ACC112 (cell line): ENCODE data around the gene SFXN3.
A peak's percentile ranks its signal among the peaks of the same experiment; 100 is the strongest.

ENCODE experiments used
- H2AFZ ChIP-seq: fragments of 200-600 bp; sonication (generic); one replicate; pipeline ENCODE4 v1.6.0; 2017; ENCODE audit warnings: antibody characterized with exemption, low read length; ENCODE audit not compliant: unreplicated experiment
- H3K27ac ChIP-seq: fragments of 200-600 bp; sonication (generic); 2 replicates; pipeline ENCODE4 v1.5.1; 2014; ENCODE audit warnings: low read depth, mild to moderate bottlenecking, antibody characterized with exemption, low read length, moderate library complexity
- H3K27me3 ChIP-seq: fragments of 200-600 bp; sonication (generic); 2 replicates; pipeline ENCODE4 v1.6.1; 2014; ENCODE audit warnings: mild to moderate bottlenecking, antibody characterized with exemption, low read length, moderate library complexity, mixed read lengths; ENCODE audit not compliant: insufficient read depth
- H3K36me3 ChIP-seq: fragments of 200-600 bp; sonication (generic); 2 replicates; pipeline ENCODE4 v1.6.1; 2016; ENCODE audit warnings: mild to moderate bottlenecking, antibody characterized with exemption, low read length, moderate library complexity, mixed read lengths; ENCODE audit not compliant: insufficient read depth
- H3K4me1 ChIP-seq: fragments of 200-600 bp; sonication (generic); one replicate; pipeline ENCODE4 v1.6.1; 2016; ENCODE audit warnings: low read length, mixed read lengths; ENCODE audit not compliant: insufficient read depth, unreplicated experiment, control insufficient read depth
- H3K4me3 ChIP-seq: fragments of 200-600 bp; sonication (generic); 2 replicates; pipeline ENCODE4 v1.5.1; 2014; ENCODE audit warnings: mild to moderate bottlenecking, low read depth, low read length
- H3K79me2 ChIP-seq: fragments of 200-600 bp; sonication (generic); one replicate; pipeline ENCODE4 v1.6.0; 2016; ENCODE audit warnings: low read length; ENCODE audit not compliant: control insufficient read depth, unreplicated experiment, insufficient read depth

The SFXN3 gene

GRCh38 chr10:101038484-101038883, 7.5 kb downstream of the SFXN3 start:
- Histone ChIP-seq H2AFZ (no peak overlapping the region), H3K27me3 (no peaks in the 10 kb centered on the region), H3K4me1 (peaks cover 9% of the 10 kb centered on the region), H3K27ac (no peak overlapping the region), H3K4me3 (no peak overlapping the region), H3K79me2 (peaks cover 17% of the 10 kb centered on the region), H3K36me3 (peaks cover 10% of the 10 kb centered on the region; the same call in 1 of the 2 replicates)

- peaks cover 6% of the 10 kb centered on the region for H3K79me2 ChIP-seq
- H3K27me3 ChIP-seq: no peaks in the 10 kb centered on the region
- H3K4me1 ChIP-seq: peaks cover 16% of the 10 kb centered on the region
- H3K27ac ChIP-seq: no peak overlapping the region
- no peak overlapping the region for H2AFZ ChIP-seq
- H3K36me3 ChIP-seq: peaks cover 7% of the 10 kb centered on the region; the same call in 1 of the 2 replicates
- no peak overlapping the region for H3K4me3 ChIP-seq
Observed at GRCh38 chr10:101040061-101040460, 9.0 kb downstream of the SFXN3 start.

- Histone ChIP-seq H3K4me1 (peaks cover 16% of the 10 kb centered on the region), H3K27ac (no peak overlapping the region), H3K4me3 (no peak overlapping the region), H3K36me3 (peaks cover 6% of the 10 kb centered on the region; the same call in 1 of the 2 replicates), H2AFZ (no peak overlapping the region), H3K27me3 (no peaks in the 10 kb centered on the region), H3K79me2 (no peaks in the 10 kb centered on the region)
Observed at GRCh38 chr10:101040851-101041250, 9.8 kb downstream of the SFXN3 start.

DNA sequence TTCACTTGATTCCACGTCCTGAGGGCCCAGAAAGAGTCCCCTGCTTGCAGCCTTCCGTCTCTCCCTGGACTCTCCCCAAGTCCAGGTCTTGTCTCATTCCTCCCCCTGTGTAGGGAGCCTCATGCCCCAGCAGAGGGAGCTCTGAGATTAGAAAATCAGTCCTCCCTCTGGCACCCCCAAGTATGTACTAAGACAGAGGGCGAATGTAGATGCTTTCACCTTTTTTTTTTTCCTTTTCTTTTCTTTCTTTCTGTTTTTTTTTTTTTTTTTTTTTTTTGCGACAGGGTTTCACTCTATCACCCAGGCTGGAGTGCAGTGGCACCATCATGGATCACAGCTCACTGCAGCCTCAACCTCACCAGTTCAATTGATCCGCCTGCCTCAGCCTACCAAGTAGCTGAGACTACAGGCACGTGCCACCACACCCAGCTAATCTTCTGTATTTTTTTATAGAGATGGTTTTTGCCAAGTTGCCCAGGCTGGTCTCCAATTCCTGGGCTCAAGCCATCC, 10.3 kb downstream of the SFXN3 start:
- H3K27me3 ChIP-seq: no peaks in the 10 kb centered on the region

DNA sequence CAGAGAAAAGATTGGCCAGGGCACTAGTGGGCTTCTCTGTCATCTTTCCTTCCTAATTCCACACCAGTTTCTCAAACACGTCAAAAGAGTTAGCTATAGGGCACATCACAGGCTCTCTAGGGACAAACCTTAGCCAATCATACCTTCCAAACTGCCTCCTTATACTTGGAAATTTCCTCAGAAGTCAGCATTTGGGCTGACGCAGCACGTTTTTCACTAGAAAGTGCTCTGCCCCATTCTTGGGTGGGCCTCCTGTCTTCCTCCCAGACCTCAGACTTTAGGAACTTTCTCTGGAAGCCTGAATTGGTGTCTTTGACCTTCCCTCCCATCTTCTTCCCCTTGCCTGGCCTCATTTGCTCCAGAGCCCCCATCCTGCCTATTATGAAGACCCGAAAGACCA, 11.1 kb downstream of the SFXN3 start:
- Histone ChIP-seq H2AFZ (no peak overlapping the region), H3K27ac (peak overlapping the region; percentile 83), H3K79me2 (no peaks in the 10 kb centered on the region), H3K27me3 (no peaks in the 10 kb centered on the region), H3K4me3 (peak overlapping the region; percentile 76), H3K36me3 (peaks cover 6% of the 10 kb centered on the region; the same call in 1 of the 2 replicates), H3K4me1 (peaks cover 16% of the 10 kb centered on the region)

More for the DNA sequence above, 10.3 kb downstream of the SFXN3 start:
- no peaks in the 10 kb centered on the region for H3K79me2 ChIP-seq
- peaks cover 6% of the 10 kb centered on the region; the same call in 1 of the 2 replicates for H3K36me3 ChIP-seq
- no peak overlapping the region for H2AFZ ChIP-seq
- H3K4me3 ChIP-seq: no peak overlapping the region
- no peak overlapping the region for H3K27ac ChIP-seq
- H3K4me1 ChIP-seq: peaks cover 16% of the 10 kb centered on the region

- Histone ChIP-seq H3K27me3 (no peaks in the 10 kb centered on the region), H2AFZ (peak overlapping the region; percentile 69), H3K36me3 (no peaks in the 10 kb centered on the region), H3K4me3 (peak overlapping the region; percentile 76), H3K79me2 (no peaks in the 10 kb centered on the region), H3K4me1 (peaks cover 16% of the 10 kb centered on the region), H3K27ac (peak overlapping the region; percentile 83)
Observed at GRCh38 chr10:101042667-101043362, 11.8 kb downstream of the SFXN3 start.

DNA sequence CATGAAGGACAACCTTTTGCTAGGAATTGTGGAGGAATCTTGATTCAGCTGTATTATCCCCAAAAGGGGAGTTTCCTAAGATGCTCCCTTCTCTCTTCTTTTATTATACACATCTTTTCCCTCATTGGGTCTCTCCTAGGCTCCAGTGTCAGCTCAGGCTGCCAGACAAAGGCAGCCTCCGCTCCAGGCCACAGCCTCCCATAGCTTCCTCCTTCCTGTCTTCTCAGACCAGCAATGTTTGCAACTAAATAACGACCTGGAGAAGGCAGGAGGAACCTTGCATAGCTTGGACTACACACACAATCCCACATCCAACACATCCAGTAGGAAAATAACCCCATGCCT, 12.3 kb downstream of the SFXN3 start:
- Histone ChIP-seq H3K4me3 (peak overlapping the region; percentile 76), H3K36me3 (no peaks in the 10 kb centered on the region), H3K27me3 (peaks cover 4% of the 10 kb centered on the region; the same call in 1 of the 2 replicates), H3K27ac (peak overlapping the region; percentile 83), H2AFZ (peak overlapping the region; percentile 69), H3K4me1 (peaks cover 16% of the 10 kb centered on the region), H3K79me2 (no peaks in the 10 kb centered on the region)

- Histone ChIP-seq H3K27ac (no peak overlapping the region; the same call in 1 of the 2 replicates), H3K27me3 (peaks cover 12% of the 10 kb centered on the region), H3K4me1 (peaks cover 16% of the 10 kb centered on the region), H3K36me3 (no peaks in the 10 kb centered on the region), H3K4me3 (no peak overlapping the region; the same call in 1 of the 2 replicates), H2AFZ (no peak overlapping the region), H3K79me2 (no peaks in the 10 kb centered on the region)
Observed at GRCh38 chr10:101044117-101044516, 13.1 kb downstream of the SFXN3 start.

GRCh38 chr10:101046332-101047238, 15.6 kb downstream of the SFXN3 start:
- Histone ChIP-seq H3K27ac (no peak overlapping the region), H3K4me3 (no peak overlapping the region), H2AFZ (no peak overlapping the region), H3K4me1 (peaks cover 17% of the 10 kb centered on the region), H3K79me2 (no peaks in the 10 kb centered on the region), H3K27me3 (peaks cover 20% of the 10 kb centered on the region), H3K36me3 (no peaks in the 10 kb centered on the region)

DNA sequence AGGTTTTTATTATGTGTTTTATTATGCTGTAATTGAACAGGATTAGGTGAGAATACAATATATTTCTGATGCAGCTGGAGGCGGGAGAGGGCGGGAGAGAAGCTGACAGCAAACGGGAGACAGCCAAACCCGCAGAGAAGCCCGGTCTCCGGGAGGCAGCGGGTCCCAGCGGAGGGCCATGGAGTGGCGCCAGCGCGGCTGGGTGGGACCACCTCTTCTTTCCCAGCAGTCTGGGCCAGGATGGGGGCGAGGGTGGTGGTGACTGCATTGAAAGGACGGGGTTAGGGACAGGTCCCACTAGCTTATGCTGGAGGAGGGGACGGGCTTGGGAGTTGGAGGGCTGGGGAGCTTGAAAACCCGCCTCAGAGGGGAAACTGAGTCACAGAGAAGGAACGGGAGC, 16.2 kb downstream of the SFXN3 start:
- H3K36me3 ChIP-seq: no peaks in the 10 kb centered on the region
- peaks cover 20% of the 10 kb centered on the region for H3K4me1 ChIP-seq
- no peak overlapping the region for H2AFZ ChIP-seq
- no peak overlapping the region for H3K27ac ChIP-seq
- H3K79me2 ChIP-seq: no peaks in the 10 kb centered on the region
- no peak overlapping the region for H3K4me3 ChIP-seq
- peaks cover 20% of the 10 kb centered on the region for H3K27me3 ChIP-seq
